NCI-H1417 (cell line): ENCODE data around the gene HNF4A.
"Not testable (repeated sequence)": the region's sequence is repeated elsewhere in the genome, so short reads cannot be mapped to it uniquely, and the experiment has no call there.

Source experiments
- DNase-seq, 3 experiments: peaks; one replicate each; lab custom pipeline; 2025; lab: John Stamatoyannopoulos, UW

The HNF4A gene

GRCh38 chr20:44468044-44468782, 112.7 kb downstream of the HNF4A start:
- no peak for DNase-seq

GRCh38 chr20:44470327-44470726, 114.8 kb downstream of the HNF4A start:
- no peak for DNase-seq

GRCh38 chr20:44471481-44471882, 116.0 kb downstream of the HNF4A start:
- DNase-seq: peak in 1 of 3 experiments; percentile 57

GRCh38 chr20:44472283-44472682, 116.8 kb downstream of the HNF4A start:
- not testable (repeated sequence) for DNase-seq

GRCh38 chr20:44475372-44475693, 119.8 kb downstream of the HNF4A start:
- DNase-seq: no peak

- peak; percentile 91 to 95 (median 94) for DNase-seq
Measured at GRCh38 chr20:44475694-44476560, 120.4 kb downstream of the HNF4A start, which contains the start of gene TTPAL. Gene TTPAL (plus strand): TSS chr20:44475874. CDS start chr20:44480000, 4,126 bp downstream.

GRCh38 chr20:44477151-44477550, 121.7 kb downstream of the HNF4A start:
- DNase-seq: no peak

GRCh38 chr20:44478206-44478605, 122.7 kb downstream of the HNF4A start:
- DNase-seq: no peak

- DNase-seq: no peak
Measured at GRCh38 chr20:44479643-44480042, 124.1 kb downstream of the HNF4A start.

GRCh38 chr20:44480097-44480496, 124.6 kb downstream of the HNF4A start:
- no peak for DNase-seq

GRCh38 chr20:44481719-44482416, 126.4 kb downstream of the HNF4A start:
- no peak for DNase-seq

GRCh38 chr20:44483112-44483511, 127.6 kb downstream of the HNF4A start:
- DNase-seq: no peak
